Measurements from ENCODE around the gene C11orf65.

Gene C11orf65

GRCh38 chr11:108369064-108369463 is 98.3 kb downstream of the C11orf65 start:
- DNase-seq (ENCODE audit: low spot score), result no peak

DNA sequence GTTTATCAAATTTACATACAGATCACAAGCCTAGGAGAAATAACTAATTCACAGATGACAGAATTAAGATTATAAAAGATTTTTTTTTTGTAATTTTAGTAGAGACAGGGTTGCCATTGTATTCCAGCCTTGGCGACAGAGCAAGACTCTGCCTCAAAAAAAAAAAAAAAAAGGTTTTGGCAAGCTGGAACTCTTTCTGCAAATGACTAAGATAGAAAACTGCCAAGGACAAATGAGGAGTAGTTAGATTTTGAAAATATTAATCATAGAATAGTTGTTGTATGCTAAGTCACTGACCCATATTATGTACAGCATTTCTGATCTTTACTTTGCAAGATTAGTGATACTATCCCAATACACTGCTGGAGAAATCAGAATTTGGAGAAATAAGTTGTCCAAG is 99.2 kb downstream of the C11orf65 start:
- DNase-seq (ENCODE audit: low spot score), result no peak

GRCh38 chr11:108364159-108364558 is 103.2 kb downstream of the C11orf65 start:
- no peak for DNase-seq (ENCODE audit: low spot score)

- DNase-seq (ENCODE audit: low spot score), result no peak
Measured at GRCh38 chr11:108351468-108351867, 115.9 kb downstream of the C11orf65 start.

DNA sequence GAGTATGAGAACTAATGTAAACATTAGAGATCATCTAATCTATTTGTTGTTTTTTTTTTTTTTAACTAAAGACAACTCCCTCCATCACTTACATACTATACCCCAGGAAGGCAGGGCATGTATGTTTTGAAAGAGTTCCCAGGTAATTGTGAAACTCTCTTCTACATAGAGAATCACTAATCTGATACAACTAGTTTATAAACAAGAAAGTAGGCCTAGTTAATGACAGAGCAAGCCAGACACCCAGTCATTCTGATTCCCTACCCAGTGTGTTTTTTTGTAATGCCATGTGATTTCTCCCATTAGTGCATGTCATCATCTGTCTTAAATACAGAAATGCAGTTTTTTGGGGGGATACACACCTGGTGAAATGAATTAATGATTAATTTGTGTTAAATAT is 120.9 kb downstream of the C11orf65 start:
- DNase-seq (ENCODE audit: low spot score), result no peak

DNA sequence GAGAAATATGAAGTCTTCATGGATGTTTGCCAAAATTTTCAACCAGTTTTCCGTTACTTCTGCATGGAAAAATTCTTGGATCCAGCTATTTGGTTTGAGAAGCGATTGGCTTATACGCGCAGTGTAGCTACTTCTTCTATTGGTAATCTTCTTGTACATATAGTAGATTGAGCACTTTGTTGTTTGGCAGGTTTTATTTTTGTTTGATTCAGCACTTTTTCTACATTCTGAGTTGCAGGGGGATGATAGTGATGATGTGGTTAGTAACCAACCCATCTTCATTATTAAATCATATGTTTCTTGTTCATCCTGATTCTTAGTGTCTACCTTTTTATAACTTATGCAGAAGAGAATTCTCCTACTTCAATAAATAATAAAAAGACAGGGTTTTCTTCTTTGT is 121.6 kb downstream of the C11orf65 start:
- DNase-seq (ENCODE audit: low spot score), result no peak

- no peak for DNase-seq (ENCODE audit: low spot score)
Measured at GRCh38 chr11:108343714-108344113, 123.6 kb downstream of the C11orf65 start.

GRCh38 chr11:108341654-108342053 is 125.7 kb downstream of the C11orf65 start:
- DNase-seq (ENCODE audit: low spot score), result no peak

GRCh38 chr11:108340973-108341372 is 126.4 kb downstream of the C11orf65 start:
- no peak for DNase-seq (ENCODE audit: low spot score)

DNA sequence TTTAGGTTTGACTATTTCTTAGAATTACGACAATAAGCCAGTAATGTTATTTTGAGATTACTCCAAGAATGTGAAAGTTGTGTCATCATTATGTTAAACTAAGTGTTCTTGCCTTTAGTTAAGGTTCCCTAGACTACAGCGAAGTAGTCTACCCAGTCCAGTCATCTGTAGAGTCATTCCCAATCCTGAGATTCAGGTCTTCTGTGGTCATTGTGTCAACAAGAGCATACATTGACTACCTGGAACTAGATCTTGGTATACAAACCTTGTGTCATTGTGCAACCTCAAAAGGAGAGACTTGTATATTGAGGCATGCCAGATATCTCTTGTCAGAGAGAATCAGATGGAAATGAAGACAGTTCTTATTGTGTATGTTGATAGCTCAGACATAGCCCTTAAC is 128.6 kb downstream of the C11orf65 start:
- DNase-seq (ENCODE audit: low spot score), result no peak

DNA sequence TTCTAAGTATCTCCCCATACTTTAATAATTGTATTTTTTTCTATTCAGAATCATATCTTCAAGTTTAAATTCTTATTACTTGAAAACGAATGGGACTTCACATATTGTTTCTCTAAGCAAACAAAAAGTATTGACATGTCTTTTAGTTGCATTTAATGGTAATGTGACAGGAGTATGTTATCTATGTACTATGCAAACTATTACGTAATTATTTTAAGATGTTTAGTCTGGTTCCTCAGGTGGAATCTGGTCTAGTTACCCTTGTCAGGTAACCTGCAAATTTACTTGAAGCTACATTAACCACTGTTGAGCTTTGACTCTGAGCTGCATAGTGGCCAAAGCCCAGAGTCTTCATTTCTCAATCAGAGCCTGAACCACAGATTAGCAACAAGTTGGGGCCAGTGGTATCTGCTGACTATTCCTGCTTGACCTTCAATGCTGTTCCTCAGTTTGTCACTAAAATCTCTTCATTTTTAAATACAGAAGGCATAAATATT is 133.9 kb downstream of the C11orf65 start:
- no peak for DNase-seq (ENCODE audit: low spot score)
